Prostate gland (tissue), 2 donors: ENCODE results near the gene ZNF420.

Source experiments
- POLR2A ChIP-seq: fragments of 450-650 bp; IDR thresholded peaks from one replicate; pipeline ENCODE4 v1.6.1; 2016; ENCODE audit warnings: antibody characterized with exemption, mild to moderate bottlenecking
- TF ChIP-seq, protein P1 (sequence below), 4 experiments: fragments of 200-600 bp in 2 of 4; fragments of 450-650 bp in 2 of 4; sonication (generic) in 2 of 4; IDR thresholded peaks; 1 replicate in 3 of 4; 2 replicates in 1 of 4; pipeline ENCODE4 v1.5.1; 2016 to 2019; ENCODE audit warnings: antibody characterized with exemption in 4 of 4, mild to moderate bottlenecking in 2 of 4, moderate library complexity in 2 of 4

DNA sequence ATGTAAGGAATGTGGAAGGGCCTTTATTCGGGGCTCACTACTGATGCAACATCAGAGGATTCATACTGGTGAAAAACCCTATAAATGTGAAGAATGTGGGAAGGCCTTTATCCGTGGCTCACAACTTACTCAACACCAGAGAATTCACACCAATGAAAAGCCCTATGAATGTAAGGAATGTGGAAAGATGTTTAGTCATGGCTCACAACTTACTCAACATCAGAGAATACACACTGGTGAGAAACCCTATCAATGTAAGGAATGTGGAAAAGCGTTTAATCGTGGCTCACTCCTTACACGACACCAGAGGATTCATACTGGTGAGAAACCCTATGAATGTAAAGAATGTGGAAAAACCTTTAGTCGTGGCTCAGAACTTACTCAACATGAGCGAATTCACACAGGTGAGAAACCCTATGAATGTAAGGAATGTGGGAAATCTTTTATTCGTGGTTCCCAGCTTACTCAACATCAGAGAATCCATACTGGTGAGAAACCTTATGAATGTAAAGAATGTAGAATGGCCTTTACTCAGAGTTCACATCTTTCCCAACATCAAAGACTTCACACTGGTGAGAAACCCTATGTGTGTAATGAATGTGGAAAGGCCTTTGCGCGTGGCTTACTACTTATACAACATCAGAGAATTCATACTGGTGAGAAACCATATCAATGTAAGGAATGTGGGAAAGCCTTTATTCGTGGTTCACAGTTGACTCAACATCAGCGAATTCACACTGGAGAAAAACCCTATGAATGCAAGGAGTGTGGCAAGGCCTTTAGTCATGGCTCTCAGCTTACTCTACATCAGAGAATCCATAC, 50.0 kb downstream of the ZNF420 start:
- no peak for TF ChIP-seq POLR2A
- TF ChIP-seq, protein P1, sequence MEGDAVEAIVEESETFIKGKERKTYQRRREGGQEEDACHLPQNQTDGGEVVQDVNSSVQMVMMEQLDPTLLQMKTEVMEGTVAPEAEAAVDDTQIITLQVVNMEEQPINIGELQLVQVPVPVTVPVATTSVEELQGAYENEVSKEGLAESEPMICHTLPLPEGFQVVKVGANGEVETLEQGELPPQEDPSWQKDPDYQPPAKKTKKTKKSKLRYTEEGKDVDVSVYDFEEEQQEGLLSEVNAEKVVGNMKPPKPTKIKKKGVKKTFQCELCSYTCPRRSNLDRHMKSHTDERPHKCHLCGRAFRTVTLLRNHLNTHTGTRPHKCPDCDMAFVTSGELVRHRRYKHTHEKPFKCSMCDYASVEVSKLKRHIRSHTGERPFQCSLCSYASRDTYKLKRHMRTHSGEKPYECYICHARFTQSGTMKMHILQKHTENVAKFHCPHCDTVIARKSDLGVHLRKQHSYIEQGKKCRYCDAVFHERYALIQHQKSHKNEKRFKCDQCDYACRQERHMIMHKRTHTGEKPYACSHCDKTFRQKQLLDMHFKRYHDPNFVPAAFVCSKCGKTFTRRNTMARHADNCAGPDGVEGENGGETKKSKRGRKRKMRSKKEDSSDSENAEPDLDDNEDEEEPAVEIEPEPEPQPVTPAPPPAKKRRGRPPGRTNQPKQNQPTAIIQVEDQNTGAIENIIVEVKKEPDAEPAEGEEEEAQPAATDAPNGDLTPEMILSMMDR (IDR thresholded peaks at IDR 0.05), result no peak
